ENCODE data around the gene DCC.

DNA sequence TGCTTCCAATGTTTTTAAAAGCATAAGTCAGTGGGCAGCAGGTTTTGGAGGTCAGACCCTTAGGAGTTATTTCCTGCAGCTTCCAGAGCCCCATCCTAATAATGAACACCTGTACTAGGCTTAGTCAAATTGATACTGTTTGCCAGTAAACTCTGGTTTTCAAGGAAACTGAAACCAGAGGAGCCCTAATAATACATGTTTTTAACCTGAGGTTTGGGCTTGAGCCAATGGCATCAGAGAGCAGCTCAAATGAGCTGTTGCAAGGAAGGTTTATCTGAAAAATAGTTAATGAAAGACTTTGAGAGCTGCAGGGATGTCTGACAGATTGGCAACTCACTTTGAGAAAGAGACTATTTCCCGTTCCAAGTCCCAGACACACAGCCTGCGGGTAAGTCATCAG lies 54.6 kb downstream of the DCC start:
- no peak for TF ChIP-seq POLR2A (IDR thresholded peaks at IDR 0.05)
- no peak for TF ChIP-seq CTCF (IDR thresholded peaks at IDR 0.05)

All from body of pancreas (tissue), 4 donors.